Measurements from ENCODE around the gene KLHL17.
A peak's percentile ranks its signal among the peaks of the same experiment; 100 is the strongest.

The KLHL17 gene

GRCh38 chr1:953524-954320 lies 6.7 kb upstream of the KLHL17 start:
- Mint-ChIP-seq H3K27ac (no peak overlapping the region), H3K4me1 (peaks cover 20% of the 10 kb centered on the region), H3K4me3 (no peak overlapping the region), H3K36me3 (ENCODE audit: low read depth) (peaks cover 48% of the 10 kb centered on the region), H3K27me3 (ENCODE audit: low read depth, poor library complexity) (peaks cover 3% of the 10 kb centered on the region), H3K9me3 (no peaks in the 10 kb centered on the region)
- DNase-seq, result no peak
- no peak for TF ChIP-seq CTCF (IDR thresholded peaks at IDR 0.05)

GRCh38 chr1:954927-955326 lies 5.5 kb upstream of the KLHL17 start:
- Mint-ChIP-seq H3K4me3 (no peak overlapping the region), H3K4me1 (peaks cover 21% of the 10 kb centered on the region), H3K9me3 (no peaks in the 10 kb centered on the region), H3K27ac (no peak overlapping the region), H3K27me3 (ENCODE audit: low read depth, poor library complexity) (peaks cover 10% of the 10 kb centered on the region), H3K36me3 (ENCODE audit: low read depth) (peaks cover 37% of the 10 kb centered on the region)
- no peak for DNase-seq
- no peak for TF ChIP-seq CTCF (IDR thresholded peaks at IDR 0.05)

GRCh38 chr1:955474-955873 lies 4.9 kb upstream of the KLHL17 start:
- H3K9me3 Mint-ChIP-seq, result no peaks in the 10 kb centered on the region

GRCh38 chr1:956636-957035 lies 3.7 kb upstream of the KLHL17 start:
- H3K27me3 Mint-ChIP-seq (ENCODE audit: low read depth, poor library complexity), result peaks cover 19% of the 10 kb centered on the region
- no peaks in the 10 kb centered on the region for H3K9me3 Mint-ChIP-seq
- no peak for TF ChIP-seq CTCF (IDR thresholded peaks at IDR 0.05)
- peaks cover 23% of the 10 kb centered on the region for H3K36me3 Mint-ChIP-seq (ENCODE audit: low read depth)
- no peak for DNase-seq
- no peak overlapping the region for H3K27ac Mint-ChIP-seq
- peaks cover 17% of the 10 kb centered on the region for H3K4me1 Mint-ChIP-seq
- H3K4me3 Mint-ChIP-seq, result no peak overlapping the region

More at GRCh38 chr1:955474-955873, 4.9 kb upstream of the KLHL17 start:
- H3K27me3 Mint-ChIP-seq (ENCODE audit: low read depth, poor library complexity), result peaks cover 15% of the 10 kb centered on the region
- H3K4me3 Mint-ChIP-seq, result no peak overlapping the region
- no peak for TF ChIP-seq CTCF (IDR thresholded peaks at IDR 0.05)
- H3K4me1 Mint-ChIP-seq, result peaks cover 21% of the 10 kb centered on the region
- DNase-seq, result no peak
- H3K27ac Mint-ChIP-seq, result no peak overlapping the region
- H3K36me3 Mint-ChIP-seq (ENCODE audit: low read depth), result peaks cover 32% of the 10 kb centered on the region

GRCh38 chr1:958823-959730 lies 1.3 kb upstream of the KLHL17 start, which contains the start of gene NOC2L:
Gene NOC2L (minus strand): TSS chr1:959256. CDS start chr1:959240, 16 bp downstream.
- no peaks in the 10 kb centered on the region for H3K9me3 Mint-ChIP-seq
- DNase-seq, result peak; percentile 98
- TF ChIP-seq CTCF (IDR thresholded peaks at IDR 0.05), result no peak
- no peak within 1 kb of the TSS for H3K27ac Mint-ChIP-seq
- H3K4me3 Mint-ChIP-seq, result peak within 1 kb of the TSS; percentile 96
- H3K4me1 Mint-ChIP-seq, result peaks cover 16% of the 10 kb centered on the region
- peaks cover 18% of the 10 kb centered on the region for H3K36me3 Mint-ChIP-seq (ENCODE audit: low read depth)
- H3K27me3 Mint-ChIP-seq (ENCODE audit: low read depth, poor library complexity), result peaks cover 28% of the 10 kb centered on the region

Measured in nephron progenitor cell (in vitro differentiated cells).